Neural progenitor cell (in vitro differentiated cells): ENCODE results near the gene LEMD3. TPM values are rescaled to one million over a fixed set of nuclear protein-coding genes. Genes with fewer than 3 reads are reported as not detected.

Experiments
- DNase-seq: peaks from one replicate; pipeline ENCODE4 v3.0.0-alpha.2; 2016; ENCODE audit warnings: low spot score
- H2AFZ ChIP-seq: fragments of 200-600 bp; sonication (generic); replicated peaks from 2 replicates; pipeline ENCODE4 v1.6.1; 2016; ENCODE audit warnings: antibody characterized with exemption
- H3F3A ChIP-seq: fragments of 200-600 bp; sonication (generic); 2 replicates; pipeline ENCODE4 v1.6.1; 2016; ENCODE audit warnings: antibody characterized with exemption, low read depth
- H3K27ac ChIP-seq: fragments of 200-600 bp; sonication (generic); 2 replicates; pipeline ENCODE4 v1.5.1; 2016; ENCODE audit warnings: mild to moderate bottlenecking
- H3K27me3 ChIP-seq: fragments of 200-600 bp; sonication (generic); 2 replicates; pipeline ENCODE4 v1.6.1; 2016; ENCODE audit warnings: mild to moderate bottlenecking, moderate library complexity
- H3K36me3 ChIP-seq: fragments of 200-600 bp; sonication (generic); 2 replicates; pipeline ENCODE4 v1.5.1; 2016
- H3K4me1 ChIP-seq: fragments of 200-600 bp; sonication (generic); 2 replicates; pipeline ENCODE4 v1.6.1; 2016; ENCODE audit warnings: mixed run types
- H3K4me2 ChIP-seq: fragments of 200-600 bp; sonication (generic); 2 replicates; pipeline ENCODE4 v1.6.1; 2016
- H3K4me3 ChIP-seq: fragments of 200-600 bp; sonication (generic); 2 replicates; pipeline ENCODE4 v1.5.1; 2016
- H3K79me2 ChIP-seq: fragments of 200-600 bp; sonication (generic); 2 replicates; pipeline ENCODE4 v1.6.1; 2016; ENCODE audit warnings: low read depth
- H3K9ac ChIP-seq: fragments of 200-600 bp; sonication (generic); 2 replicates; pipeline ENCODE4 v1.6.1; 2016
- H3K9me3 ChIP-seq: fragments of 200-600 bp; sonication (generic); 2 replicates; pipeline ENCODE4 v1.5.1; 2016; ENCODE audit warnings: low read depth
- H4K20me1 ChIP-seq: fragments of 200-600 bp; sonication (generic); 2 replicates; pipeline ENCODE4 v1.6.1; 2016; ENCODE audit warnings: low read depth
- H3K27ac Mint-ChIP-seq: 3 replicates; pipeline ENCODE4 v1.8.0; 2021; ENCODE audit warnings: mixed read lengths
- H3K27me3 Mint-ChIP-seq: 2 replicates; pipeline ENCODE4 v1.8.0; 2022; ENCODE audit warnings: low read depth, mild to moderate bottlenecking, inconsistent platforms, moderate library complexity, mixed read lengths; ENCODE audit not compliant: insufficient read depth
- H3K36me3 Mint-ChIP-seq: 3 replicates; pipeline ENCODE4 v1.8.0; 2021; ENCODE audit warnings: mixed read lengths
- H3K4me1 Mint-ChIP-seq: 3 replicates; pipeline ENCODE4 v1.8.0; 2021; ENCODE audit warnings: mixed read lengths
- H3K4me3 Mint-ChIP-seq: 3 replicates; pipeline ENCODE4 v1.8.0; 2021; ENCODE audit warnings: mild to moderate bottlenecking, moderate library complexity, mixed read lengths
- H3K9me3 Mint-ChIP-seq: 3 replicates; pipeline ENCODE4 v1.8.0; 2020; ENCODE audit warnings: mixed read lengths
- CTCF ChIP-seq: fragments of 200-600 bp; sonication (generic); IDR thresholded peaks from 2 replicates; pipeline ENCODE4 v1.5.1; 2017; ENCODE audit warnings: antibody characterized with exemption, mild to moderate bottlenecking
- EZH2 ChIP-seq: fragments of 200-600 bp; sonication (generic); IDR thresholded peaks from 2 replicates; pipeline ENCODE4 v1.6.1; 2017; ENCODE audit warnings: antibody characterized with exemption, mild to moderate bottlenecking, moderate library complexity
- EZH2phosphoT487 ChIP-seq: fragments of 200-600 bp; sonication (generic); IDR thresholded peaks from 2 replicates; pipeline ENCODE4 v1.6.1; 2017; ENCODE audit warnings: antibody characterized with exemption
- total RNA-seq: library from RNA; depleted of rRNA; stranded (reverse); fragments of >200 nt; gene quantifications from 2 replicates; pipeline ENCODE4 v1.2.3, GENCODE V29; 2015; ENCODE audit warnings: low replicate concordance

Gene LEMD3
- total RNA-seq, 1 donor from 2014 or later = 11.5 TPM

GRCh38 chr12:65182012-65182739 lies 12.8 kb downstream of the LEMD3 start:
- Histone ChIP-seq H3K27ac (no peak overlapping the region), H3F3A (no peaks in the 10 kb centered on the region), H3K4me3 (no peak overlapping the region), H3K79me2 (peaks cover 28% of the 10 kb centered on the region), H3K36me3 (no peaks in the 10 kb centered on the region), H3K27me3 (no peaks in the 10 kb centered on the region), H3K9ac (no peak overlapping the region), H4K20me1 (no peaks in the 10 kb centered on the region), H3K4me1 (no peaks in the 10 kb centered on the region), H2AFZ (no peak overlapping the region), H3K9me3 (no peaks in the 10 kb centered on the region), H3K4me2 (no peak overlapping the region)
- TF ChIP-seq CTCF = no peak
- TF ChIP-seq EZH2 = no peak
- no peak for TF ChIP-seq EZH2phosphoT487
- no peak overlapping the region for H3K27ac Mint-ChIP-seq
- H3K4me1 Mint-ChIP-seq = no peaks in the 10 kb centered on the region
- DNase-seq = no peak
- H3K9me3 Mint-ChIP-seq = no peaks in the 10 kb centered on the region
- H3K4me3 Mint-ChIP-seq = no peak overlapping the region
- H3K36me3 Mint-ChIP-seq = peaks cover 1% of the 10 kb centered on the region
- no peaks in the 10 kb centered on the region for H3K27me3 Mint-ChIP-seq

GRCh38 chr12:65184176-65184857 lies 14.9 kb downstream of the LEMD3 start:
- no peak for TF ChIP-seq EZH2phosphoT487
- no peak for TF ChIP-seq EZH2
- TF ChIP-seq CTCF = no peak
- Histone ChIP-seq H3K4me3 (no peak overlapping the region), H3K36me3 (no peaks in the 10 kb centered on the region), H3K4me1 (no peaks in the 10 kb centered on the region), H3K9me3 (no peaks in the 10 kb centered on the region), H4K20me1 (no peaks in the 10 kb centered on the region), H3K27me3 (no peaks in the 10 kb centered on the region), H2AFZ (no peak overlapping the region), H3K4me2 (no peak overlapping the region), H3K79me2 (peaks cover 18% of the 10 kb centered on the region), H3K27ac (no peak overlapping the region), H3K9ac (no peak overlapping the region), H3F3A (no peaks in the 10 kb centered on the region)
- no peaks in the 10 kb centered on the region for H3K27me3 Mint-ChIP-seq
- H3K27ac Mint-ChIP-seq = no peak overlapping the region
- no peaks in the 10 kb centered on the region for H3K9me3 Mint-ChIP-seq
- no peak overlapping the region for H3K4me3 Mint-ChIP-seq
- H3K4me1 Mint-ChIP-seq = no peaks in the 10 kb centered on the region
- peaks cover 5% of the 10 kb centered on the region for H3K36me3 Mint-ChIP-seq
- no peak for DNase-seq

- Mint-ChIP-seq H3K9me3 (no peaks in the 10 kb centered on the region), H3K4me1 (no peaks in the 10 kb centered on the region)
- H4K20me1 ChIP-seq = no peaks in the 10 kb centered on the region
These were observed 15.5 kb downstream of the LEMD3 start for GRCh38 chr12:65184858-65185229.

More at GRCh38 chr12:65184858-65185229, 15.5 kb downstream of the LEMD3 start:
- no peak overlapping the region for H3K4me3 Mint-ChIP-seq
- H3K9me3 ChIP-seq = no peaks in the 10 kb centered on the region
- H3F3A ChIP-seq = no peaks in the 10 kb centered on the region
- no peaks in the 10 kb centered on the region for H3K27me3 ChIP-seq
- no peaks in the 10 kb centered on the region for H3K27me3 Mint-ChIP-seq
- H3K79me2 ChIP-seq = peaks cover 15% of the 10 kb centered on the region
- DNase-seq = no peak
- no peak for TF ChIP-seq EZH2
- TF ChIP-seq EZH2phosphoT487 = no peak
- TF ChIP-seq CTCF = no peak
- no peak overlapping the region for H3K4me2 ChIP-seq
- H3K36me3 ChIP-seq = no peaks in the 10 kb centered on the region
- H3K4me1 ChIP-seq = no peaks in the 10 kb centered on the region
- no peak overlapping the region for H3K4me3 ChIP-seq
- H3K27ac ChIP-seq = no peak overlapping the region
- H2AFZ ChIP-seq = no peak overlapping the region
- no peak overlapping the region for H3K9ac ChIP-seq
- H3K27ac Mint-ChIP-seq = no peak overlapping the region
- H3K36me3 Mint-ChIP-seq = peaks cover 5% of the 10 kb centered on the region
